Anterior cingulate cortex (tissue), 58 donors: ENCODE measurements around the gene BRSK2.
"Not testable (repeated sequence)": the region's sequence is repeated elsewhere in the genome, so short reads cannot be mapped to it uniquely, and the experiment has no call there.

Experiments used
- DNase-seq, 58 donors: peaks; one replicate each; lab custom pipeline; 2025; lab: John Stamatoyannopoulos, UW

The BRSK2 gene

GRCh38 chr11:1389932-1390568 lies at the start of gene BRSK2:
TSS of gene BRSK2 (plus strand) at chr11:1389934. CDS start at chr11:1390285, 351 bp downstream.
- DNase-seq: no peak

- DNase-seq: no peak
These were observed 49.6 kb upstream of the BRSK2 start for GRCh38 chr11:1340111-1340510.

- DNase-seq: not testable (repeated sequence)
These were observed 48.5 kb upstream of the BRSK2 start for GRCh38 chr11:1341226-1341625.

GRCh38 chr11:1341928-1342524 lies 47.7 kb upstream of the BRSK2 start:
- peak in 18 of 58 donors; percentile 9 to 67 (median 37) for DNase-seq

DNA sequence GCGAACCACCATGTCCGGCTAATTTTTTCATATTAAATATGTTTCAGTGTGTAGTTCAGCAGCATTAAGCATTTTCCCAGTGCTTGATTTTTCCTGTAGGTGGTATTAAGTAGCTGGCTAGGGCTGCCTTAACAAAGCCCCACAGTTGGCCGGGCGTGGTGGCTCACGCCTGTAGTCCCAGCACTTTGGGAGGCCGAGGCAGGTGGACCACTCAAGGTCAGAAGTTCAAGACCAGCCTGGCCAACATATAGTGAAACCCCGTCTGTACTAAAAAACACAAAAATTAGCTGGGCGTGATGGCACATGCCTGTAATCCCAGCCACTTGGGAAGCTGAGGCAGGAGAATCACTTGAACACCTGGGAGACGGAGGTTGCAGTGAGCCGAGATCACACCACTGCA lies 46.8 kb upstream of the BRSK2 start:
- DNase-seq: no peak

GRCh38 chr11:1343391-1344055 lies 46.2 kb upstream of the BRSK2 start:
- DNase-seq: no peak

GRCh38 chr11:1344056-1344635 lies 45.6 kb upstream of the BRSK2 start:
- DNase-seq: no peak

GRCh38 chr11:1345737-1346513 lies 43.8 kb upstream of the BRSK2 start:
- no peak for DNase-seq

- no peak for DNase-seq
These were observed 42.9 kb upstream of the BRSK2 start for GRCh38 chr11:1346669-1347390.

GRCh38 chr11:1347411-1347999 lies 42.2 kb upstream of the BRSK2 start:
- DNase-seq: not testable (repeated sequence)

GRCh38 chr11:1348146-1348795 lies 41.5 kb upstream of the BRSK2 start:
- DNase-seq: no peak

- no peak for DNase-seq
These were observed 40.9 kb upstream of the BRSK2 start for GRCh38 chr11:1348796-1349326.

DNA sequence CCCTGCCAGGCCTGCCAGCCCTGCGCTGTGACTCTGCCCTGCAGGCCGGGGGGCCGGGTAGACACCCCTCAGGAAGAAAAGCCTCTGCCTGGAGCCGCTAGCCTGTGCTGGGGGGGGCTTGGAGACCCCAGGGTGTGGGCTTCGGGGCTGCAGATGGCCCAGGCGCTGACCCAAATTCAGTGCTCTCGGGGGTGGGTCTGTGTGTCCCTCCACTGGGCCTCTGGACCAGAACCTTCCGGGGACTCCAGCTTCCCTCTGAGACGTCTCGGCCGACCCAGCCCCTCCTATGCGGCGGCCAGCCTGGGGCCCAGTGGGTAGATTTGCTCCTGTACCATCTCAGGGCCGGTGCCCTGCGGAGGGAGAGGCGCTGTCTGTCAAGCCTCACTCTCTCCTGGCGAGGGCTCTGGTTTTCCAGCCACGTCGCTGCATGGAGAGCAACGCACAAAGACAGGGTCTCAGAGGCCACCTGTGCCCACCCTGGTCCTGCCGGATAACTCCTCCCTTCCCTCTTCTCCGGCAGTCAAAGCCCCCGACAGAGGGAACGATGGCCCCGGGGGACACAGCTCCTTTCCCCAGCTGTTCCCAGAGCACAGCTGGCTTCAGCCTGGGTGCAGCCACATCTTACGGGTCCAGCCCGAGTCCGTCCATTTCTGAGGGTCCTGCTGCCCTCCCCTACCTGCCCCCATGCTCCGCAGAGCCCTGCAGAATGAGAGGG lies 40.2 kb upstream of the BRSK2 start:
- no peak for DNase-seq

DNA sequence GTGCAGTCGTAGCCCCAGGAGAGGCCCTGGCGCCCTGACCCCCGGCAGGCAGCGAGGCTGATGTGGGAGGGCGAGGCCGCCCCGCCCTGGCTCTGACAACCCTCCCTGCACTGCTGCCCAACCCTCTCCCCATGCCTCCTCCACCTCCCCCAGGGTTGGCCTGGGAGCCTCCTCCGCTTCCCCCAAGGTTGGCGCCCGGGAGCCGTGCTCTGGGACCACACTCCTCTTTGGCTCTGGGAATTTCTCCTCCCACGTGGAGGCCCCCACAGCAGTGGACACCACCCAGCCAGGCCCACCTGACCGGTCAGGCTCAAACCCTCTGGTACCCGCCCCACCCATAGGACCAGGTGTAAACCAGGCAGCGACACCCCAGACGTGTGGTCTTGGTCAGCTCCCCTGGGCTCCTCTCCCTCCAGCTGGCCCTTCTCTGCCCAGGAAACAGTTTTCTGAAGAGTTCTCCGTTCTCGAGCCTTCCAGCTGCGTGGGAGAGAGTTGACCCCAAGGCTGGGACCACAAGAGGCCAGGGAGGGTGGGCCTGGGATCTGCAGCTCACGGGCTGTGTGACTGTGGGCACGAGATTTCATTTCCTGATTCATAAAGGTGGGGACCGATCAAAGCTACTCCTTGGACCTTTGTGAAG lies 39.5 kb upstream of the BRSK2 start:
- no peak for DNase-seq

DNA sequence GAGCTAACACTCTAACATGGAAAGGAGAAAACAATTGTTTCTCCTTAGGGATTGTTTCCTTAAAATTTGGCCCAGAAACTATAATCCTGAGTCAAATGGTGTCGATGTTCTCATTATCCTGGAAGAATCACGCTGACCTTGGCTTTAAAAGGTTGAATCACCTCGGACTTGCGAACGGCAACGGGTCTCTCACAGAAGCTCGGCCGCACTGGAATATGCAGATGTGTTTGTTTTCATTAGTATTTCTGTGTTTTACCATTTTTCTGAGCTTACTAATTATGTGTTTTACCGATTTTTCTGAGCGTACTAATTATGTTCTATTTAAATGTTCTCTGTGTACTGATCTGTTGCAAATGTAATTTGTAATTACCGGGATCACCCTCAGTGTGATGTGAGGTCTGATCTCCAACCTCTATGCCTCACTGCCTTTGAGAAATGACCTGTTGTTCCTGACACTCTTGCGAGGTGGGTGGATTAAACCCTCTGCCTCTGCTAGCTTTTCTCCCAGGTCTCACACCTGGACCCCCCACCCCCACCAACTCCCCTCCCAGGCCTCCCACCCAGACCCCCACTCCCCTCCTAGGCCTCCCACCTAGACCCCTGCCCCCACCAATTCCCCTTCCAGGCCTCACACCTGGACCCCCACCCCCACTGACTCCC lies 38.3 kb upstream of the BRSK2 start:
- no peak for DNase-seq

DNA sequence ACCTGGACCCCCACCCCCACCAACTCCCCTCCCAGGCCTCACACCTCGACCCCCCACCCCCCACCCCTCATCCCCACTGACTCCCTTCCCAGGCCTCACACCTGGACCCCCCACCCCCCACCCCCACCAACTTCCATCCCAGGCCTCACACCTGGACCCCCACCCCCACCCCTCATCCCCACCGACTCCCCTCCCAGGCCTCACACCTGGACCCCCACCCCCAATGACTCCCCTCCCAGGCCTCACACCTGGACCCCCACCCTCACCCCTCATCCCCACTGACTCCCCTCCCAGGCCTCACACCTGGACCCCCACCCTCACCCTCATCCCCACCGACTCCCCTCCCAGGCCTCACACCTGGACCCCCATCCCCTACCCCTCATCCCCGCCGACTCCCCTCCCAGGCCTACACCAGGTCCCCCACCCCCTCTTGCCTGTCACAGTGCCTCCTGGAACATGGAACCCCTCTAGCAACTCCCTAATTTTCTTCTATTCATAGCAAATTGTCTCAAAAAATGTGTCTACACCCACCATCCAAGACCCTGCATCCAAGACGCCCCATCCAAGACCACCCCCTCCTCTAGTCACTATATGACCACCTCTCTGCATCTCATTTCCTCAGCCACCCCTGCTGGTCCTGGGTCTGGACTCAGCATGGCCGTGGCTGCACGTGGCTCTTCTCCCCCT lies 36.9 kb upstream of the BRSK2 start:
- DNase-seq: no peak
